Gastrocnemius medialis (tissue), 4 donors: ENCODE measurements around the gene PTPRN2.

ENCODE experiments used
- POLR2A ChIP-seq, 2 donors: fragments of 450-650 bp; IDR thresholded peaks; one replicate each; pipeline ENCODE4 v1.6.1; 2017; ENCODE audit warnings: antibody characterized with exemption in 2 of 2, mild to moderate bottlenecking in 2 of 2, moderate library complexity in 2 of 2
- TF ChIP-seq, protein P1 (sequence below), 5 experiments: fragments of 450-650 bp in 3 of 5; fragments of 200-600 bp in 2 of 5; sonication (generic) in 2 of 5; IDR thresholded peaks in 4 of 5; conservative IDR thresholded peaks in 1 of 5; 1 replicate in 4 of 5; 2 replicates in 1 of 5; pipeline ENCODE4 v1.5.1; 2016 to 2019; ENCODE audit warnings: antibody characterized with exemption in 5 of 5, mild to moderate bottlenecking in 3 of 5, moderate library complexity in 3 of 5

GRCh38 chr7:158487631-158488151, 99.9 kb downstream of the PTPRN2 start:
- TF ChIP-seq, protein P1, sequence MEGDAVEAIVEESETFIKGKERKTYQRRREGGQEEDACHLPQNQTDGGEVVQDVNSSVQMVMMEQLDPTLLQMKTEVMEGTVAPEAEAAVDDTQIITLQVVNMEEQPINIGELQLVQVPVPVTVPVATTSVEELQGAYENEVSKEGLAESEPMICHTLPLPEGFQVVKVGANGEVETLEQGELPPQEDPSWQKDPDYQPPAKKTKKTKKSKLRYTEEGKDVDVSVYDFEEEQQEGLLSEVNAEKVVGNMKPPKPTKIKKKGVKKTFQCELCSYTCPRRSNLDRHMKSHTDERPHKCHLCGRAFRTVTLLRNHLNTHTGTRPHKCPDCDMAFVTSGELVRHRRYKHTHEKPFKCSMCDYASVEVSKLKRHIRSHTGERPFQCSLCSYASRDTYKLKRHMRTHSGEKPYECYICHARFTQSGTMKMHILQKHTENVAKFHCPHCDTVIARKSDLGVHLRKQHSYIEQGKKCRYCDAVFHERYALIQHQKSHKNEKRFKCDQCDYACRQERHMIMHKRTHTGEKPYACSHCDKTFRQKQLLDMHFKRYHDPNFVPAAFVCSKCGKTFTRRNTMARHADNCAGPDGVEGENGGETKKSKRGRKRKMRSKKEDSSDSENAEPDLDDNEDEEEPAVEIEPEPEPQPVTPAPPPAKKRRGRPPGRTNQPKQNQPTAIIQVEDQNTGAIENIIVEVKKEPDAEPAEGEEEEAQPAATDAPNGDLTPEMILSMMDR (IDR thresholded peaks at IDR 0.05 in 4 of 5, conservative IDR thresholded peaks at IDR 0.05 in 1 of 5): no peak
- no peak for TF ChIP-seq POLR2A (IDR thresholded peaks at IDR 0.05)
